ENCODE measurements around the gene MTFR1L.

MTFR1L gene

GRCh38 chr1:25819491-25820246 lies at the start of gene MTFR1L:
Gene MTFR1L, plus strand, starts transcription at chr1:25819954. Its CDS starts 3,151 bp downstream, at chr1:25823105.
- peak; percentile 89 for DNase-seq

- DNase-seq: no peak
Observed at GRCh38 chr1:25770541-25771220, 49.1 kb upstream of the MTFR1L start.

GRCh38 chr1:25771221-25772114 lies 48.3 kb upstream of the MTFR1L start:
- peak; percentile 58 for DNase-seq

DNA sequence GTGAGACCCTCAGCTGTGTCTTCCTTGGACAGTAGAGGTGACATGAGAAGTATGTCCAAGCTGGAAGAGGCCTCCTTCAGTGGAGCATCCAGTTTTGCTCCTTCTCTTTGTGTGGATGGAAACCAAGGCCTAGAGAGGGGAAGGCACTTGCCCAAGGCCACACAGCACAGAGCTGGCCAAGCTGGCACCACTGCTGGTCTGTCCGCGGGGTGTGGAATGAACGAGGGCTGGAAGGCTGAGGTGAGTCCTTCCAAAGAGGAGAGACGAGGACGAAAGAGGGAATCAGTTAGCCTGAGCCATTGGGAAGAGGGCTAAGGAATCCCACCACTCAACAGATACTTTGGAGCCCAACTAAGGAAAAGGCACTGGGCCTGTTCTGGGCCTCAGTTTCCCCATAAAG lies 47.6 kb upstream of the MTFR1L start:
- DNase-seq: no peak

DNA sequence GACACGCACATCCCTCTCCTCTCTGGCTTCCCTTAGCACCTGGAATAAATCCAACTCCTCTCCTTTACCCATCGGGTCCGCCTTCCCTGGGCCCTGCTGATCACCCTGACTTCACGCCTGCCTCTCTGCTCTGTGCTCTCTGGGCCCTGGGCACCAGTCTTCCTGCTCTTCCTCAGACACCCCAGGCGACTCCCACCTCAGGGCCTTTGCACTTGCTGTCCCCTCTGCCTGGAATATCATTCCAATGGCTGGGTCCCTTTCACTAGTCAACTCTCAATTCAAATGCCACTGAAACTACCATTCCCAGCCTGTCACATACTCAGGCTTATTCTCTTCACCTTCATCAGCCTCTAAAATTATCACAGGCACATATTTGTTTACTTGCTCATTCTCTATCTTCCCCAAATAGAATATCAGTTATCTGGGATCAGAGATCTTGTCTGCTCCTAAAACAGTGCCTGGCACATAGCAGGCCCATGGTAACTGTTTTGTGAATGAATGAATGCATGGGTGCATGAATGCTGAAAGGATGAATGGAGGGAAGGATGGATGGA lies 47.0 kb upstream of the MTFR1L start:
- DNase-seq: no peak

DNA sequence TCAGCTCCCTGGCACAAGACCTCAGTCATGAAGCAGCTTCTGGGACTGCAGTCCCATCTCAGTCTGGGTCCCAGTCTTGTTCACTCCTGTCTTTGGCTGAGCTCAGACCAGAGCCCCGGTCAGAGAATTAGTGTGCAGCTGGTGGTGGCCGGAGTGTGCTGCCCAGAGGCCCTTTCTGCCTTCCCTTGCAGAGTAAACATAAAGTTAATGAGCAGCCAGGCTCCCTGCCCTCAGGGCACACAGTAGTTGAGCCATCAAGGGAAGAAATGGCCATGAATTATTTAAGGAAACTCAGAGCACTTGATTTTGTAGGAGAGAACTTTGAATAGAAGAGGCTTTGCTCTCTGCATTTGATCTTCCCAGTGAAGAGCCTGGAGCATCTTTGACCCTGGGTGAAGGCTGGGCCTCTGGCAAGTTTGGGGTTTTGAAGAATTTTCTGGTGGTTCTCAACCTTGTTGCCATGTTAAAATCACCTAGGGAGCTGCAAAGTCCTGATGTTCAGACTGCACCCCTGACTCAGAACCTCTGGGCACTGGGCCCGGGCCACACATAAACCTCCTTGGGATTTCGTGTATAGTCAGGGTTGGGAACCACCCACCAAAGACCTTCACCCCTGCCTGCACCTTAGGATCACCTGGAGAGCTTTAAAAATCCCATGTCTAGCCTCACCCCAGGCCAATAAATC lies 46.2 kb upstream of the MTFR1L start:
- DNase-seq: no peak

DNA sequence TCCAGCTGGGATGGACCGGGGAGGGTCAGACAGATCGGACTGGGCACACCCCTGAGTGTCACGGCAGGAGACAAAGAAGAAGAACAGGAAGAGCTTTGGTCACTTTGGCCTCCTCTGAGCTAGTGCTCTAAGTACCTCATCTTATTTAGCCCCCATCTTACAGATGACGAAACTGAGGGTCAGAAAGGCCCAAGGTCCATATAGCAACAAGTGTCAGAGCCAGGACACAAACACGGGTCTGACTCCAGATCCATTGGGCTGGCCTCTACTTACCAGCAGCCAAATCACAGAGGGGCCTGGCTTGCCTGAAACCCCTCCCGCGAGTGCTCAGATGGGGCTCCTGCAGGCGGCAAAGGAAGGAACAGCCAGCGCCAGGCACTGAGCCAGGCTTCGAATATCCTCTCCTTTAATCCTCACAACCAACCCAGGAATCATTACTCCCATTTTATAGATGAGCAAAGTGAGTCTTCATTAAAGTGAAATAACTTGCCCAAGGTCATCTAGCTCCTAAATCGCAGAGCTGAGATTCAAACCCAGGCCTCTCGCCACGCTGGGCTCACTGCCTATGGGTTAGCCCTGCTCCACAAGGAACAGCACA lies 45.4 kb upstream of the MTFR1L start:
- DNase-seq: no peak

GRCh38 chr1:25774921-25775771 lies 44.6 kb upstream of the MTFR1L start:
- no peak for DNase-seq

DNA sequence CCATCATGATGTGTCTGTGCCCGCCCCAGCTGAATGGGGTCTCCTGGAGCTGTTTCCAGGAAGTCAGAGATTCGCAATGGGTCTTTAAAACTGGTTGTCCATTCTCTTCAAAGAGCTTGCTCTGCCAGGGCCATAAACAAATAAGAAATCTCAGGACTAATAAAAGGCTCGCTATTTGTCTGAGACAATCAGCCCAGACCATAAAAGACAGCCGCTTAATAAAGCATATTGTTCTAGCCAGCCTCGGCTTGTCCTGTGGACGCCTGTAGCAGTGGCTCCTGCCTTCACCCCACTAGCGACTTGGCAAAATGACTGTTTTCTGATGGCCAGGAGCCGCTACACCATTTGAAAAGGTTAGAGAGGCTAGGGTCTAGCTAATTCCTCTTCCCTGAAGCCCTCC lies 40.4 kb upstream of the MTFR1L start:
- no peak for DNase-seq

GRCh38 chr1:25779894-25780293 lies 39.9 kb upstream of the MTFR1L start:
- DNase-seq: no peak

GRCh38 chr1:25780318-25781129 lies 39.2 kb upstream of the MTFR1L start:
- DNase-seq: no peak

- DNase-seq: no peak
Observed at GRCh38 chr1:25781130-25781433, 38.7 kb upstream of the MTFR1L start.

DNA sequence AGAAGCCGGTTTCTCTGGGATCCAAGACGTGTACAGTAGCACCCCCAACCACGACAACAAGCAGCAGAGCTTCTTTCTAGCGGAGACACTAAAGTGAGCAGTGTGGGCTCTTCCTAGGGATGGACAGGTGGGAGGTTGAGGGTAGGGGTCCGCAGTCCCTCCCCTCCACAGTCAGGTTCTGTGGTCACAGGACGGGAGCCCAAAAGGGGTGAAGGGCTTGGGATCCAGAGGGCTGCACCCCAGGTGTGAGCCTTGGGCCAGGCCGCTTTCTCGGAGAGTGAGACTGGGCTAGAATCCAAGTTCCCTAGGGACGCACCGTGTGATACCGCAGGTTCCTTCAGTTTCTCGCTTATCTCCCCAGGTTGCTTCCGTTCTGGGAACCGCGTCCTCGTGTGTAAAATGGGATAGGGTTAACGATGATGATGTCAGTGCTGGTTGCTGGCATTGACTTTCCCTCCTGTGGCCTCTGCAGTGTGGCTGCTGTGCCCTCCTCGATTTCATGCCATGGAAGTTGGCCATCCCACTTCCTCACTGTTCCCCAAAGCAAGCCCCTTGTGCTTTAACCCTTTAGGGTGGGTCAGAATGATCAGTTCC lies 37.0 kb upstream of the MTFR1L start:
- DNase-seq: no peak

DNA sequence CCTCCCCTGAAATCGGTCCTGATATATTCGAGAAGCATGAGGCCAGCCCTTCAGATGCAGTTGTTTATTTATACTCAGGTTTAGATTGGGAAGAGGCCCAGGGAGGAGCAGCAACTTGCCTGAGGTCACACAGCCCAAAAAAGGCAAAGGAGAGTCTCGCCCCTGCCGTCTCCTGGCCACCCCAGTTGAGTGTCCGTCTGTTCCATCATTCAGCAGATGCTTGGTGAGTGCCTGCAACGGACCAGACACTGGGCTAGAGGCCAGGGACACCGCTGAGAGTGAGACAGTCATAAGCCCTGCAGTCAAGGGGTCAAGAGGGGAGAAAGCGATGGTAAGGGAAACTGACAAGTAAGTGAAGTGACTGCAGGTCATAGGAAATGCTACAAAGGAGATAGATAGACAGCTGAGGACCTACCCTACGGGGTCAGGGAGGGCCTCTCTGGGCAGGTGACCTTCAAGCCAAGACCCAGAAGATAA lies 35.1 kb upstream of the MTFR1L start:
- no peak for DNase-seq

GRCh38 chr1:25785333-25786067 lies 34.3 kb upstream of the MTFR1L start:
- no peak for DNase-seq

DNA sequence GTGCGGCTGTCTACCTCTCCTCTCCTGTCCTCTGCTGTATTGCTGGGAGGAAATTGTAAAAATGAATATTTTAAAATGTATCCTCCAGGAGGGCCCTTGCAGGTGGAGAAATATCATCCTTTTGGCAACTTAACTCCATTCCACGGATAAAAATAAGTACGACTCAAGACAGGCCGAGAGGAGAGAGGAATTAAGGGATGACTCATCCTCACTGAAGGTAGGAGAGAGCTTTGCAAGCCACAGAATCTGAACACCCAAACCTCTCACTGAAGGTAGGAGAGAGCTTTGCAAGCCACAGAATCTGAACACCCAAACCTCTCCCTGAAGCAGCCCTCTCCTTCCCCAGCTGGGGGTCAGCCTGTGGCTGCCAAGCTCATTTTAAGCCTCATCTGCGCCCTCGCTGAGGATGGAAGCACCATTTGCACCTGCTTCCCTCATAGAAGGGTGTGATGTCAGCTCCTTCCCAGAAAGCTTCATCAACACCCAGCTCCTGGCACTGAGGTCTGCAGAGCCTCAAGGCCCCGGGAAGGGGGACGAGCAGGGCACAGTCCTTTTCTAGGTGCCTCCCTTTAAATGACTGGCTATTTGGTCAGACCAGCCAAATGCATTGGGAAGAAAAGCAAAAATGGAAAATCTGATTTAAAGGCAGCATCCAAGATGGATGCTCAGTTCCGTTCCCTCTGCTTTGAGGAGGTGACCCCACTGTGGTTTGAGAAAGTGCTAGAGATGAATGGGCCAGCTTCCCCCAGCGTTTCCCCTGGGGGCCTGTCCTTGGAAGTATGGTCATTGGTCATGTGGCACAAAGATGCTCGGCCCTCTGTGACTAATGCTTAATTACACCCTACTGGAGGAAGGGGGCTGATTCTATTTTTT lies 32.6 kb upstream of the MTFR1L start:
- no peak for DNase-seq

DNA sequence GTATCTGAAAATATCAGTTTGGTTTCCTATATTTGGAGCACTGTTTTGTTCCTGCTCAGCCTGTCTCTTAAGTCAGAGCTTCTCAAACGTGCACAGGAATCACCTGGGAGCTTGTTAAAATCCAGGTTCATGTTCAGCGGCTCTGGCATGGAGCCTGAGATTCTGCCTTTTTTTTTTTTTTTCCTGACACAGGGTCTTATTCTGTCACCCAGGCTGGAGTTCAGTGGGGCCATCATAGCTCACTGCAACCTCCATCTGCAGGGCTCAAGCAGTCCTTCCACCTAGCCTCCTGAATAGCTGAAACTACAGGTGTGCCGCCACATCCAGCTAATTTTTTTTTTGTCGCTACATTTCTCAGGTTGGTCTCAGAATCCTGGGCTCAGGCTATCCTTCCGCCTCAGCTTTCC lies 32.0 kb upstream of the MTFR1L start:
- no peak for DNase-seq

GRCh38 chr1:25790472-25790871 lies 29.3 kb upstream of the MTFR1L start:
- no peak for DNase-seq

Data from right forelimb (tissue), 1 donor.